Epithelial cell of proximal tubule (primary cell): ENCODE measurements around the gene TVP23C. TPM values are rescaled to one million over a fixed set of nuclear protein-coding genes. Genes with fewer than 3 reads are reported as not detected.
"Not testable (repeated sequence)": the region's sequence is repeated elsewhere in the genome, so short reads cannot be mapped to it uniquely, and the experiment has no call there.

Source experiments
- DNase-seq: peaks from one replicate; pipeline ENCODE4 v3.0.0-alpha.2; 2011; ENCODE audit warnings: low read depth
- H3K4me3 ChIP-seq: 2 replicates; pipeline ENCODE4 v1.5.1; 2011; ENCODE audit warnings: low read depth, mild to moderate bottlenecking, low read length
- total RNA-seq: library from RNA; depleted of rRNA; stranded (reverse); fragments of >200 nt; gene quantifications from 2 replicates; pipeline ENCODE4 v1.2.3, GENCODE V29; 2015
- TF ChIP-seq, protein P1 (sequence below): conservative IDR thresholded peaks from 2 replicates; pipeline ENCODE4 v1.5.1; 2012; ENCODE audit warnings: low read depth, mild to moderate bottlenecking, low read length

The TVP23C gene
- 3.3 and 4.6 TPM in 2 replicates for total RNA-seq

DNA sequence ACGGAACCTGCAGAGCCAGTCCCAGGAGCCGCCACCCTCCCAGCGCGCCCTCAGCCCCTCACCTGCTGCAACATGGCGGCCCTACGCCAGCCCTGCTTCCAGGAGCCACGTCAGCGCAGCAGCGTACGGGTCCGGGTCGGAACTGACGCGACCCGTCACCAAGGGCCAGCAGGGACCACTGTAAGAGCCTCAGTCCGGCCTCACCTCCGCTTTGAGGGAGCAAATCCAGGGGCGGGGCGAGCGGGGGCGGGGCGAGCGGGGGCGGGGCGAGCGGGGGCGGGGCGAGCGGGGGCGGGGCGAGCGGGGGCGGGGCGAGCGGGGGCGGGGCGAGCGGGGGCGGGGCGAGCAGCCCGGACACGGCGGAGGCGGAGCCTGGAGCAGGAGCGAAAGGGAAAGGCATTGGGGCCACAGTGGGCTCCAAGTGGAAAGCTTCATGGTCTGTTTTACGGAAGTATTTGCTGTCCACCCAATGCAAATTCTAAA is at the start of gene TVP23C:
TVP23C (minus strand) TSS at position 109 of the 483 bp plus-strand sequence; CDS start at position 74, 35 bp downstream.
- DNase-seq: not testable (repeated sequence)
- H3K4me3 ChIP-seq: peak within 1 kb of the TSS; percentile 70

DNA sequence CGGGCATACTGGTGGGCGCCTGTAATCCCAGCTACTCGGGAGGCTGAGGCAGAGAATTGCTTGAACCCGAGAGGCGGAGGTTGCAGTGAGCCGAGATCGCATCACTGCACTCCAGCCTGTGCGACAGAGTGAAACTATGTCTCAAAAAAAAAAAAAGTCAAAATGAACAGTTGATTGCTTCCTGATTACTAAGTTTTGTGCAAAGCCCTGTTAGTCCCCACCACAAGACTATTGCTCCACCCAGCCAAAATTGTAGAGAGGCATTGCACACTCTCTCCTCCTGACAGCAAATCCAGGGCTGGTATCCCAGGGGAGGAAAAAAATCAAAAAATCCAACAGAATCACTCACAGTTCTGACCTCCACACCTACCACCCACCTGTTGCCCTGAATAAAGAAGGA is 29.7 kb upstream of the TVP23C start:
- DNase-seq, H3K4me3 ChIP-seq: not testable (repeated sequence)

DNA sequence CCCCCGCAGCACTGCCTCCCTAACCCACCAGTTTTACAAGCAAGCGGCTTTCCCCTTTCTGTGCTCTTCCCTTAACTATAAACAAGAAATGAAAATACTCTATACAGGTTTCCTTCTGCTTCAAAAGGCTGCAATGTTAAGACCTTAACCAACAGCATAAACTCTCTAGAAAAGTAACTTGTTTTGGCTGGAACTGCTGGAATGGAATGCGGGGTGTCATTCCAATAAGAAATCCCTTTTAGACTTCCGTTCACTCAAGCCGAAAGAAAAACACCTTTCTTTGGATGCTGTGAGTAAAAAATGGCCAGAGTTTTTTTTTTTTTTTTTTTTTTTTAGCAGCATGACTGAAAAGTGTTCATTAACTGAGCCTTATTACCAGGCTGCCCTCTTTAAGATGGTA is 28.7 kb upstream of the TVP23C start:
- not testable (repeated sequence) for DNase-seq, H3K4me3 ChIP-seq

DNA sequence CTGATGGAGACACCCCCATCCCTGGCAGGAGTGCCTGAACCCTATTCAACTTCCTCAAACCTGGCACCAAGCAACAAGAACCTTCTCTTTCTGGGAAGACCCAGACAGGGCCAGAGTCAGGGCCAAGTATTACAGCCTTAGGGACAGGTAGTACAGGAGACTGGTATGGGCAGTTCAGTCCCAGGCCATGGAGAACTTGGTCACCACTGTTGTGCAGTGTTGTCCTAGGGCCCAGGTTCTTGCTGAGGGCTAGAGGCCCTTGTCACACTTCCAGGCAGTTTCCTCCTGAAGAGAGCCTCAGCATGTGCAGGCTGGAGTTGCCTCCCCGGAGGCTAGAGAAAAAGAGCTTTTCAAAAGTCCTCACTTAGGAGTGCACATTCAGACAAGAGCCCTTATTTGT is 27.6 kb upstream of the TVP23C start:
- not testable (repeated sequence) for H3K4me3 ChIP-seq, DNase-seq

DNA sequence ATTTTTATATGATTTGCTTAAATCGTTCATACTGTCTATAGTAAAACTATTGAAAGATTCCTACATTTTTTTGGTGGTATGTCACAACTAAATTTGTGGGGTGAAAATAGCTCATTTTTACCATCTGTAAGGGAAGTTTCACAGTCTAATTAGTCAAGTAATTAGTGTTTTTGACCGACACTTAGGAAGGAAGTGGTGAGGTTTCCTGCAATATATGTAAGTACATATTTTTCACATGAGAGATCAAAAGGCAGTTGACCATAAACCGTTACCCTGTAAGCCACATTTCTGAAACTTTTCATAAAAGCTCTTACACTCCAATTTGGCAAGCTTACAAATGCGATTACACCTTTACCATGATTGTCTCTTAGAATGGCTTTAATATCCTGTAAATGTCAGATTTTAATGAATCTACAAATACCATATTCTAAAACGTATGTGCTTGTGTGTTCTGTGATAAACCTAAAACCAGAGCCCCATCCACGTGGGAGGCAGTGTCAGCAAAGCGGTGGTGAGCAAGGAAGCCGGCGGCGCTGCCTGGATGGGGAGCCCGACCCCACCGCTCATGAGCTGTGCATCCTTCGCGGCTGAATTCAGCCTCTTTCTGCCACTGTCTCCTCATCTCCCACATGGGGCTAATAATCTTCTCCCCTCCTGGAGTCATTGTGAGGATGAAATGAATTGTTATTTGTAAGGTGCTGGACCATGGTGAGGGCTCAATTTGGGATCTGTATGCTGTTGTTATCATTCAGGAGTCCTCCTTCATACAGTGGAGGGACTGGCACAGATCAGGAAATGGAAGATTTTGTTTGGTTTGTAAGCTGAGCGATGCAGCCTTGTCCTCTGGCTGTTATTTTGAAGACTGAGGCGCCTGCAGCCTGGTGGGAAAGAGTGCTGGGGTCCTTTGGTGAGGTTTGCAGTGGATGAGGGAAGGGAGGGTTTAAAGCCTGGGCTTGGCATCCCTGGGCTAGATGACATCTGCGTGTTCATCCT is 26.6 kb upstream of the TVP23C start:
- H3K4me3 ChIP-seq, DNase-seq: not testable (repeated sequence)

DNA sequence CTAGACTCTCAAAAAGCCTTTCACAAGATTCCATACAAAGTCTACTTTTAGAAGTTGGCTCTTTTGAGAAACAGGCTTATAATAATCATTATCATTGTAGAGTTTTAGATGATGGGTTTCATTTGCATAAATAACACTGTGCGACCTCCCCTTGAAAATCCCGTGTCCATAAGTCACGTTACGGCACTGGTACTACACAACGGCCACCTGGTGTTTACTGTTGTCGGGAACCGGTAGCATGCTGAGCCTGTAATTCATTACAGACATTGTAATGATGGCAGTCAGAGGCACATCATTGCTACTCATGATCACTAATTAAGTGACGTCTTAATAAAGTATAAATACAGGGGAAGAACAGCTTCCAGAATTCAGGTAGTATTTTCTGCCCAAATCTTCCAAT is 24.7 kb upstream of the TVP23C start:
- not testable (repeated sequence) for DNase-seq, H3K4me3 ChIP-seq

DNA sequence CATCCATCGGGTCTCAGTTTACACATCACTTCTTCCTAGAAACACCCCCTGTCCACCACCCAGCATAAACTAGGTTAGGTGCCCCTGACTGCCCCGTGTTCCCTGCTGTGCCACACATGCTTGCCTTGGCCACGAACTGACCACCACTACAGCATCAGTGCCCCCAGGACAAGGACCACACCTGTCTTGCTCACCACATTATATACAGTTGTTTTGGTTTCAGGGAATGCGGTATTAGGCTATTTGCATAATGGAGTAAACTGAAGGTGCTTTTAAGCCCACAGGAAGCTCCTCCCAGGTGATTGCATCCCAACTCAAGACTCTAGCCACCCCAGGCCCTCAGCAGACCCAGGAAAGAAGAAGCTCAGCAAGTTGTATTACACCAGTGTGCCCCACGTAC is 20.0 kb upstream of the TVP23C start:
- not testable (repeated sequence) for H3K4me3 ChIP-seq, DNase-seq

DNA sequence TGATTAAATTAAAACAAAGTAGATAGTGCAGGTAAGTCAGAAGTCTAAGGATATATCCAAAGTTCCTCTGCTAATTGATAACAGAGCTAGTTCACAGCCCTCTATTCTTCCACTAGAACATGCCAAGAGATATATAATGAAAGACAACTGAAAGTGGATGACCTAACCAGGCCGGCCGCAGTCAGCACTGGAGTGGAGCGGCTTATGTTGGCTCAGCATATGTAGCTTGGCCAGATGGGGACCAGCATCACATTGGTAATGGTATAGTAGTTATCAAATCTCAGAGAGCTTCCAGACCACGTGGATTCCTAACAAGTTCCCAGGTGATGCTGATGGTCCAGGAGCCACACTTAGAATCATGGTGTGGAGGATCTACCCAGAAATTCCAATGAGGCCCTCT is 18.2 kb upstream of the TVP23C start:
- H3K4me3 ChIP-seq, DNase-seq: not testable (repeated sequence)

DNA sequence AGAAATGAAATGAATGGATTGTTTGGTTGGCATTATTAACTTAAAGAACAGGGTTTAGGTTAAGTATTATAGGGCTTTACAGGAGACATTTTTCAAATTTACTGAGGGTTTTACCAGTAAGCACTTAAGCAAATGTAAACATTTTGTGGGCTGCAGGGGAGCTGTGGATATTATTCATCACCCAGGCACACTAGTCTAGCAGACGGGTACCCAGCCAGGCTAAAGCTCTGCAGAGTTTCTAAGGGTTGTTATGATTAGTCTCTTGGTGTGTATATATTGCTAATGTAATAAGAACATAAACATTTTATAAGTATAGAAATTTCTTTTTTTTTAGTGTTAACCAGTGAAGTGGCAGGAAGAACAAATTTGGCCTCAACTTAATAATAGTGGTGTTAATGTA is 13.6 kb upstream of the TVP23C start:
- not testable (repeated sequence) for H3K4me3 ChIP-seq

DNA sequence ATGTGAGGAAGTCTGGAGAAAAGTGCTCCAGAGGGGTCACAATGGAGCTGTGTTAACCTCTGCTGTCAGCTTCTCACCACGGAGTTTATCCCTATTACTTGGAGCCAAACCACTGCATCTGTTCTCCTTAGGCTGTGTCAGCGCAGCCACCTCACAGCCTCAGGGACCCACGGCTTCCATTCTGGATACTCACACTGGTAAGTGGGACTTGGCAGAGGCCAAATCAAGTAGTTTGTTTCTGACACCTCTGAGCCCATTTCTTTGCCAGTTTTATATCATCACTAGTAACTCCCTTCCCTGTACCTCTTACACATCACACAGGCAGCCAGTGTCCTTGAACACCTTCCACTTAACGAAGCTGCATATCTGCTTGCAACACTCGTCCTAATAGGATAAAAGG is 11.4 kb upstream of the TVP23C start:
- not testable (repeated sequence) for H3K4me3 ChIP-seq, DNase-seq

More for the DNA sequence above, 13.6 kb upstream of the TVP23C start:
- not testable (repeated sequence) for DNase-seq

DNA sequence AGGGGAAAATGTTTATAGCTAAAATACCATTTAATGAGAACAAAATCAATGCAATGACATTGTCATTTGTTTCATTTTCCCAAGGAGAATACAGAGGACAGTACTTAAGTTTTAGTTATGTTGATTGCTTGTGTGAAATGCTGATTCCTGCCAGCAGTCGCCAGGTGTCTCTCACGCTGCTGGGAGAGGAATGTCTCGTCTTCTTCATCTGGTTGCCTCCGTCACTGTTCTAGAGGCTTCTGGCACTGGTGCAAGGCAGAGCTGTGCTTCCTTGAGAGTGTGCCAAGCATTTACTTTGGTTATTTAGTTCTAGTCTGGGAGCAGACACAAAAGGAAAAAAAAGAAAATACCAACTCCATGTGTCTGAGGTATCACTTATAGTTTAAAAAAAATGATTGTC is 10.6 kb upstream of the TVP23C start:
- not testable (repeated sequence) for DNase-seq, H3K4me3 ChIP-seq
- TF ChIP-seq, protein P1, sequence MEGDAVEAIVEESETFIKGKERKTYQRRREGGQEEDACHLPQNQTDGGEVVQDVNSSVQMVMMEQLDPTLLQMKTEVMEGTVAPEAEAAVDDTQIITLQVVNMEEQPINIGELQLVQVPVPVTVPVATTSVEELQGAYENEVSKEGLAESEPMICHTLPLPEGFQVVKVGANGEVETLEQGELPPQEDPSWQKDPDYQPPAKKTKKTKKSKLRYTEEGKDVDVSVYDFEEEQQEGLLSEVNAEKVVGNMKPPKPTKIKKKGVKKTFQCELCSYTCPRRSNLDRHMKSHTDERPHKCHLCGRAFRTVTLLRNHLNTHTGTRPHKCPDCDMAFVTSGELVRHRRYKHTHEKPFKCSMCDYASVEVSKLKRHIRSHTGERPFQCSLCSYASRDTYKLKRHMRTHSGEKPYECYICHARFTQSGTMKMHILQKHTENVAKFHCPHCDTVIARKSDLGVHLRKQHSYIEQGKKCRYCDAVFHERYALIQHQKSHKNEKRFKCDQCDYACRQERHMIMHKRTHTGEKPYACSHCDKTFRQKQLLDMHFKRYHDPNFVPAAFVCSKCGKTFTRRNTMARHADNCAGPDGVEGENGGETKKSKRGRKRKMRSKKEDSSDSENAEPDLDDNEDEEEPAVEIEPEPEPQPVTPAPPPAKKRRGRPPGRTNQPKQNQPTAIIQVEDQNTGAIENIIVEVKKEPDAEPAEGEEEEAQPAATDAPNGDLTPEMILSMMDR: peak; percentile 2

DNA sequence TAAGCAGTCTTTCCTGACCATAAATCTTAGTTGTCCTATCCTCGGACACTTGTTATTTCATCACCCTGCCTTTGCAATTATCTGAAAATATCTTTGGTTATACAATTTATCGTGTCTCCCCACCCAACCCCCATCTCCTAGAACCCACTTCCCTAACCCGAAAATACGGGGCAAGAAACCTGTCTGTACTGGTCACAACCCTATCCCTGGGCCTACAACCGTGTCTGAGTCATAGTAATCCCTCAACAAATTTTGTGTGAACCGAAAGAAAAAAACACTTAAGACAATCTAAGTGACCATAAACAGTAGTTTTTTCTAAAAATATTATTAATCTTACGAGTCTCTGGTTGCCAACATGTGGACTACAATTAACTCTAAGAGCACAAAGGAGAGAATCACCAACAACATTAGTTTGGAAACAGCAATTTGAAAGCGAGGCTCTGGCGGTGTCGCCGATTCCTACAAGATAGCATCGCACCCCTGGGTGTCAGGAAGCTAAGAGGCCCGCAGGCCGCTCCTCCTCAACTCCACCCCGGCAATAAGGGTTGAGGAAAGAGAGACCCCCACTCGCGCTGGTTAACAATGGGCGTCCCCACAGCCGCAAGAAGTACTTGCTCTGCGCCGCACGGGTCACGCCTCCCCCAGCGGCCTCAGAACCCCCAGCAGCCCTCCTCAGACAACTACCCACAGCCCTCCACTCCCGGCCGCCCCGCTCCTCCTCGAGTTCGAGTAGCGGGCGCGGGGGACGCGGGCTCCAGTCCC is 489 bp downstream of the TVP23C start:
- H3K4me3 ChIP-seq: peak overlapping the region; percentile 70

DNA sequence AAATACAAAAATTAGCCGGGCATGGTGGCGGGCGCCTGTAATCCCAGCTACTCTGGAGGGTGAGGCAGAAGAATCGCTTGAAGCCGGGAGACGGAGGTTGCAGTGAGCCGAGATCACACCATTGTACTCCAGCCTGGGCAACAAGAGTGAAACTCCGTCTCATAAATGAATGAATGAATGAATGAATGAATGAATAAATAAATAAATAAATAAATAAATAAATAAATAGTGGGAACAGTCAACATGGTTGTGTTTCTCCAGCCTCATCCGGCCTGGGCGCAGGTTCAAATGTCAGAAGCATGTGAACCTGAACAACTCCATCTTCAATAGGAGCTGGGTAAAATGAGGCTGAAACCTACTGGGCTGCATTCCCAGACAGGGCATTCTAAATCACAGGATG is 1.8 kb downstream of the TVP23C start:
- DNase-seq, H3K4me3 ChIP-seq: not testable (repeated sequence)

More for the DNA sequence above, 489 bp downstream of the TVP23C start:
- not testable (repeated sequence) for DNase-seq

DNA sequence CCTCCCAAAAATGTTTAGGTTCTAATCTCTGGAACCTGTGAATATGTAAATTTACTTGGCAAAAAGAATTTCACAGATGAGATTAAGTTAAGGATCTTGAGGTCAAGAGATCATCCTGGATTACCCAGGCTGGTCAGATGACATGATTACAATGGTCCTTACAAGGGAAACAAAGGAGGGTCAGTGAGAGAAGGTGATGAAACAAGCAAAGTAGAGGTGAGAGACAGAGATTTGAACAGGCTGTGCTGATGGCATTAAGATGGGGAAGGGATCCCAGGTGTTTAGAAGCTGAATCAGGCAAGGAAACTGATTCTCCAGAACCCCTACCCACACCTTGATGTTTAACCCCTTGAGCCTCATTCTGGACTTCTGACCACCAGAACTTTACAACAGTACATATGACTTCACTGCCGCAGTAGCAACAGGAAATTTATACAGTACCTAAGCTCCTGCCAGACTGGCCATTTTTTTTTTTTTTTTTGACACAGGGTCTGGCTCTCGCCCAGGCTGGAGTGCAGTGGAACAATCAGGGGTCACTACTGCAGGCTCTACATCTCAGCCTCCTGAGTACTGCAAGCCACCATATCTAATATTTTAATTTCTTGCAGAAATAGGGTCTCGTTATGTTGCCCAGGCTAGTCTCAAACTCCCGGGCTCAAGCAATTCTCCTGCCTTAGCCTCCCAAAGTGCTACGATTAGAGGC is 4.7 kb downstream of the TVP23C start:
- H3K4me3 ChIP-seq, DNase-seq: not testable (repeated sequence)

DNA sequence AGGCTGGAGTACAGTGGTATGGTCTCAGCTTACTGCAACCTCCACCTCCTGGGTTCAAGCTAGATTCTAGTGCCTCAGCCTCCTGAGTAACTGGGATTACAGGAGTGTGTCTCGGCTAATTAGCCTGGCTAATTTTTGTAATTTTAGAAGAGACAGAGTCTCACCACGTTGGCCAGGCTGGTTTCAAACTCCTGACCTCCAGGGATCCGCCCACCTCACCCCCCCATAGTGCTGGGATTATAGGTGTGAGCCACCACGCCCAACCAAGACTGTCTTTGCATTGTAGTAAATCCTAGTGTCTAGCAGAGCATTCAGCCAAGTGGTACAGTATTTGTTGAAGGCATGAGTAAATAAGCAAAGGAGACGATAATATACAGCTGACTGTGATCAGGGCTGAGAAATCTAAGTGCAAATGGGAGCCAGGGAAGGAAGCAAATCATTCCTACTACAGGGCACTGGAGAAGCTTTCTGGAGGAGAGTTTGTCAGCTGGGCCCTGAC is 5.9 kb downstream of the TVP23C start:
- not testable (repeated sequence) for H3K4me3 ChIP-seq, DNase-seq
